ENCODE data around the gene ZEB1.

The ZEB1 gene

DNA sequence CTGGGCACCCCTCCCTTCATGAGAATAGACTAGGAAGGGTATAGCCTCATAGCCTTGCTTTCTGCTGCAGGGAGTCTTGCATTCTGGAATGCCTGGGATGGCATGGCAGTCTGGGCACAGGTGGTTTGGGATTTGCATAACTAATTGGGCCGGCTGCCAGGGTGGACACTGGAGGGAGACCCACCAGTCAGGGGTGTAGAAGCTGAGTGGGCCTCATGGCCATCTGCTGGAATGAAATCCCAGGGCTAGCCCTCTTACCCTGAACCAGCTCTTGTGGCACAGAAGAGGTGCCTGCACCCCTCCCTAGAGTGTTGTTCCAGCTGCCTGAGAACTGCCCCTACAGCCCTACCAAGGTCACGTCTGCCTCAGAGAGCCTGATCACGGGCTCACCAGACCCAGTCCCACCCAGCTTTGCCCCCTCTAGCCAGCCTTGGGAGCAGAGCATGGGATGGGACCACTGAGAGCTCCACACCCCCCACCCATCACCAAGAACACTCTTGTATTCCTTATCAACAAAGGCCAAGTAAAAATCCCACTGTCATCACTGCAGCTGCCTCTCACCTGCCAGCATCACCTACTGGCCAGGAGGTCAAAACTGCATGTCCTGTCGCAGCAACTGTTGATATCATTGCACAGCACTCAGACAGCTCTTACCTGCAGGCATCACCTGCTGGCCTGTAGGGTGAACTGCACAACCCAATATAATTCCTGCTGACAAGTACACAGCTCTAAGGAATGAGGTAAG, 148.9 kb downstream of the ZEB1 start:
- Histone ChIP-seq H3K4me1 (ENCODE audit: control insufficient read depth in 2 of 2, insufficient read depth in 1 of 2, low read depth in 1 of 2, low read length in 2 of 2) (no peaks in the 10 kb centered on the region), H3K9me3 (replicated peaks in 1 of 2; ENCODE audit: control insufficient read depth in 2 of 2, insufficient read depth in 1 of 2, low read depth in 1 of 2, low read length in 2 of 2) (peaks cover 22 to 48% of the 10 kb centered on the region in 2 donors), H3K23ac (ENCODE audit: low read depth, low read length, poor library complexity) (no peak overlapping the region), H3K4me3 (ENCODE audit: low read length in 2 of 2) (no peak overlapping the region), H4K8ac (ENCODE audit: low read depth, low read length) (no peak overlapping the region), H2BK15ac (ENCODE audit: low read length) (no peak overlapping the region), H2AK5ac (ENCODE audit: low read depth, low read length) (no peak overlapping the region), H3K27ac (replicated peaks; ENCODE audit: low read length) (no peak overlapping the region), H3K36me3 (replicated peaks in 1 of 2; ENCODE audit: control insufficient read depth in 2 of 2, insufficient read depth in 2 of 2, low read length in 2 of 2) (peaks cover 22 to 53% of the 10 kb centered on the region in 2 donors), H3K27me3 (ENCODE audit: control insufficient read depth in 3 of 3, insufficient read depth in 3 of 3, low read depth in 1 of 3, low read length in 3 of 3) (no peaks in the 10 kb centered on the region), H3K4me2 (ENCODE audit: insufficient read depth, low read length, poor library complexity, severe bottlenecking) (no peak overlapping the region), H2BK5ac (ENCODE audit: low read length) (no peak overlapping the region), H2BK120ac (ENCODE audit: low read depth, low read length) (no peak overlapping the region), H3K14ac (ENCODE audit: low read length) (no peak overlapping the region), H3K79me1 (ENCODE audit: low read depth, low read length) (no peaks in the 10 kb centered on the region), H3K9ac (ENCODE audit: low read depth, low read length, poor library complexity) (no peak overlapping the region), H3K4ac (ENCODE audit: low read length) (no peak overlapping the region), H3K18ac (ENCODE audit: low read length) (no peak overlapping the region), H2BK12ac (ENCODE audit: low read length) (no peak overlapping the region), H4K91ac (ENCODE audit: low read depth, low read length, poor library complexity) (no peak overlapping the region), H2AFZ (ENCODE audit: low read length) (no peak overlapping the region)
- WGBS, 2 donors (ENCODE audit: extremely low coverage in 2 of 2, insufficient read length in 2 of 2, insufficient replicate concordance in 1 of 2) = no CpG with 5 or more reads among the region's 4 CpGs
- DNase-seq (ENCODE audit: low spot score) = no peak

- Histone ChIP-seq H3K23ac (ENCODE audit: low read depth, low read length, poor library complexity) (no peak overlapping the region), H3K36me3 (replicated peaks in 1 of 2; ENCODE audit: control insufficient read depth in 2 of 2, insufficient read depth in 2 of 2, low read length in 2 of 2) (peaks cover 22 to 49% of the 10 kb centered on the region in 2 donors), H2BK12ac (ENCODE audit: low read length) (no peak overlapping the region), H2AK5ac (ENCODE audit: low read depth, low read length) (no peak overlapping the region), H3K18ac (ENCODE audit: low read length) (no peak overlapping the region), H3K4ac (ENCODE audit: low read length) (no peak overlapping the region), H3K9me3 (replicated peaks in 1 of 2; ENCODE audit: control insufficient read depth in 2 of 2, insufficient read depth in 1 of 2, low read depth in 1 of 2, low read length in 2 of 2) (peaks cover 21 to 43% of the 10 kb centered on the region in 2 donors), H3K4me2 (ENCODE audit: insufficient read depth, low read length, poor library complexity, severe bottlenecking) (no peak overlapping the region), H4K91ac (ENCODE audit: low read depth, low read length, poor library complexity) (no peak overlapping the region), H4K8ac (ENCODE audit: low read depth, low read length) (no peak overlapping the region), H3K4me1 (ENCODE audit: control insufficient read depth in 2 of 2, insufficient read depth in 1 of 2, low read depth in 1 of 2, low read length in 2 of 2) (no peaks in the 10 kb centered on the region), H3K27ac (replicated peaks; ENCODE audit: low read length) (no peak overlapping the region), H3K79me1 (ENCODE audit: low read depth, low read length) (no peaks in the 10 kb centered on the region), H2BK15ac (ENCODE audit: low read length) (no peak overlapping the region), H3K27me3 (ENCODE audit: control insufficient read depth in 3 of 3, insufficient read depth in 3 of 3, low read depth in 1 of 3, low read length in 3 of 3) (no peaks in the 10 kb centered on the region), H3K9ac (ENCODE audit: low read depth, low read length, poor library complexity) (no peak overlapping the region), H3K14ac (ENCODE audit: low read length) (no peak overlapping the region), H3K4me3 (ENCODE audit: low read length in 2 of 2) (no peak overlapping the region), H2BK120ac (ENCODE audit: low read depth, low read length) (no peak overlapping the region), H2BK5ac (ENCODE audit: low read length) (no peak overlapping the region), H2AFZ (ENCODE audit: low read length) (no peak overlapping the region)
- no peak for DNase-seq (ENCODE audit: low spot score)
- no CpG with 5 or more reads among the region's 2 CpGs for WGBS, 2 donors (ENCODE audit: extremely low coverage in 2 of 2, insufficient read length in 2 of 2, insufficient replicate concordance in 1 of 2)
Observed at GRCh38 chr10:31468536-31468859, 149.5 kb downstream of the ZEB1 start.

- Histone ChIP-seq H2AK5ac (ENCODE audit: low read depth, low read length) (no peak overlapping the region), H2BK15ac (ENCODE audit: low read length) (no peak overlapping the region), H3K4me3 (ENCODE audit: low read length in 2 of 2) (no peak overlapping the region), H2BK120ac (ENCODE audit: low read depth, low read length) (no peak overlapping the region), H4K91ac (ENCODE audit: low read depth, low read length, poor library complexity) (no peak overlapping the region), H3K79me1 (ENCODE audit: low read depth, low read length) (no peaks in the 10 kb centered on the region), H3K23ac (ENCODE audit: low read depth, low read length, poor library complexity) (no peak overlapping the region), H3K27me3 (ENCODE audit: control insufficient read depth in 3 of 3, insufficient read depth in 3 of 3, low read depth in 1 of 3, low read length in 3 of 3) (no peaks in the 10 kb centered on the region), H2AFZ (ENCODE audit: low read length) (no peak overlapping the region), H2BK12ac (ENCODE audit: low read length) (no peak overlapping the region), H3K4me1 (ENCODE audit: control insufficient read depth in 2 of 2, insufficient read depth in 1 of 2, low read depth in 1 of 2, low read length in 2 of 2) (no peaks in the 10 kb centered on the region), H3K14ac (ENCODE audit: low read length) (no peak overlapping the region), H3K27ac (replicated peaks; ENCODE audit: low read length) (no peak overlapping the region), H3K36me3 (replicated peaks in 1 of 2; ENCODE audit: control insufficient read depth in 2 of 2, insufficient read depth in 2 of 2, low read length in 2 of 2) (peaks cover 0 to 3% of the 10 kb centered on the region in 2 donors), H3K4ac (ENCODE audit: low read length) (no peak overlapping the region), H4K8ac (ENCODE audit: low read depth, low read length) (no peak overlapping the region), H3K18ac (ENCODE audit: low read length) (no peak overlapping the region), H3K4me2 (ENCODE audit: insufficient read depth, low read length, poor library complexity, severe bottlenecking) (no peak overlapping the region), H3K9me3 (replicated peaks in 1 of 2; ENCODE audit: control insufficient read depth in 2 of 2, insufficient read depth in 1 of 2, low read depth in 1 of 2, low read length in 2 of 2) (peaks cover 0 to 10% of the 10 kb centered on the region in 2 donors), H2BK5ac (ENCODE audit: low read length) (no peak overlapping the region), H3K9ac (ENCODE audit: low read depth, low read length, poor library complexity) (no peak overlapping the region)
- DNase-seq (ENCODE audit: low spot score) = no peak
Observed at GRCh38 chr10:31475519-31475918, 156.5 kb downstream of the ZEB1 start.

- no peak overlapping the region for H3K27ac ChIP-seq (replicated peaks; ENCODE audit: low read length)
- H3K9me3 ChIP-seq (replicated peaks in 1 of 2; ENCODE audit: control insufficient read depth in 2 of 2, insufficient read depth in 1 of 2, low read depth in 1 of 2, low read length in 2 of 2) = peaks cover 0 to 10% of the 10 kb centered on the region in 2 donors
- H4K91ac ChIP-seq (ENCODE audit: low read depth, low read length, poor library complexity) = no peak overlapping the region
- H2BK12ac ChIP-seq (ENCODE audit: low read length) = no peak overlapping the region
- H3K36me3 ChIP-seq (replicated peaks in 1 of 2; ENCODE audit: control insufficient read depth in 2 of 2, insufficient read depth in 2 of 2, low read length in 2 of 2) = peaks cover 0 to 3% of the 10 kb centered on the region in 2 donors
- no peak overlapping the region for H2BK120ac ChIP-seq (ENCODE audit: low read depth, low read length)
- H3K4me1 ChIP-seq (ENCODE audit: control insufficient read depth in 2 of 2, insufficient read depth in 1 of 2, low read depth in 1 of 2, low read length in 2 of 2) = no peaks in the 10 kb centered on the region
- H4K8ac ChIP-seq (ENCODE audit: low read depth, low read length) = no peak overlapping the region
- no peak for DNase-seq (ENCODE audit: low spot score)
- no peak overlapping the region for H2BK15ac ChIP-seq (ENCODE audit: low read length)
- no peak overlapping the region for H3K4ac ChIP-seq (ENCODE audit: low read length)
- H3K4me2 ChIP-seq (ENCODE audit: insufficient read depth, low read length, poor library complexity, severe bottlenecking) = no peak overlapping the region
- H3K4me3 ChIP-seq (ENCODE audit: low read length in 2 of 2) = no peak overlapping the region
- no peak overlapping the region for H2AK5ac ChIP-seq (ENCODE audit: low read depth, low read length)
- no peak overlapping the region for H3K18ac ChIP-seq (ENCODE audit: low read length)
- no peaks in the 10 kb centered on the region for H3K79me1 ChIP-seq (ENCODE audit: low read depth, low read length)
- H3K14ac ChIP-seq (ENCODE audit: low read length) = no peak overlapping the region
- H2BK5ac ChIP-seq (ENCODE audit: low read length) = no peak overlapping the region
- no peak overlapping the region for H3K23ac ChIP-seq (ENCODE audit: low read depth, low read length, poor library complexity)
- H2AFZ ChIP-seq (ENCODE audit: low read length) = no peak overlapping the region
- H3K27me3 ChIP-seq (ENCODE audit: control insufficient read depth in 3 of 3, insufficient read depth in 3 of 3, low read depth in 1 of 3, low read length in 3 of 3) = no peaks in the 10 kb centered on the region
- no peak overlapping the region for H3K9ac ChIP-seq (ENCODE audit: low read depth, low read length, poor library complexity)
Observed at GRCh38 chr10:31476088-31476487, 157.1 kb downstream of the ZEB1 start.
